SIG-M5 treated with dmso at 0.1 percent for 504 hours (cell line): ENCODE measurements around the gene PSMD7.
A peak's percentile ranks its signal among the peaks of the same experiment; 100 is the strongest.

Experiments used
- DNase-seq: peaks from one replicate; lab custom pipeline; 2025; ENCODE audit not compliant: unreplicated experiment; lab: John Stamatoyannopoulos, UW

Gene PSMD7

GRCh38 chr16:74296432-74297144 lies at the start of gene PSMD7:
PSMD7 (plus strand) TSS chr16:74296814; CDS start chr16:74296915, 101 bp downstream.
- peak; percentile 92 for DNase-seq

- DNase-seq, result no peak
Observed at GRCh38 chr16:74249254-74249653, 47.4 kb upstream of the PSMD7 start.

GRCh38 chr16:74249846-74250245 lies 46.8 kb upstream of the PSMD7 start:
- no peak for DNase-seq

GRCh38 chr16:74252329-74252728 lies 44.3 kb upstream of the PSMD7 start:
- no peak for DNase-seq

GRCh38 chr16:74253161-74253938 lies 43.3 kb upstream of the PSMD7 start:
- no peak for DNase-seq

- no peak for DNase-seq
Observed at GRCh38 chr16:74257061-74257460, 39.6 kb upstream of the PSMD7 start.

- no peak for DNase-seq
Observed at GRCh38 chr16:74261068-74261467, 35.5 kb upstream of the PSMD7 start.

GRCh38 chr16:74264811-74265210 lies 31.8 kb upstream of the PSMD7 start:
- no peak for DNase-seq

- no peak for DNase-seq
Observed at GRCh38 chr16:74268372-74268782, 28.2 kb upstream of the PSMD7 start.

GRCh38 chr16:74271872-74272271 lies 24.7 kb upstream of the PSMD7 start:
- DNase-seq, result no peak

GRCh38 chr16:74275031-74275636 lies 21.5 kb upstream of the PSMD7 start:
- peak; percentile 21 for DNase-seq

- no peak for DNase-seq
Observed at GRCh38 chr16:74275711-74276110, 20.9 kb upstream of the PSMD7 start.

GRCh38 chr16:74277974-74278373 lies 18.6 kb upstream of the PSMD7 start:
- no peak for DNase-seq

- DNase-seq, result no peak
Observed at GRCh38 chr16:74279266-74279665, 17.3 kb upstream of the PSMD7 start.

GRCh38 chr16:74279805-74280204 lies 16.8 kb upstream of the PSMD7 start:
- DNase-seq, result no peak

GRCh38 chr16:74280448-74280847 lies 16.2 kb upstream of the PSMD7 start:
- DNase-seq, result no peak

- no peak for DNase-seq
Observed at GRCh38 chr16:74281300-74281699, 15.3 kb upstream of the PSMD7 start.

- DNase-seq, result no peak
Observed at GRCh38 chr16:74283716-74284115, 12.9 kb upstream of the PSMD7 start.

GRCh38 chr16:74288065-74288464 lies 8.5 kb upstream of the PSMD7 start:
- no peak for DNase-seq

- no peak for DNase-seq
Observed at GRCh38 chr16:74290356-74290755, 6.3 kb upstream of the PSMD7 start.

- DNase-seq, result no peak
Observed at GRCh38 chr16:74291176-74291575, 5.4 kb upstream of the PSMD7 start.

GRCh38 chr16:74291577-74292208 lies 4.9 kb upstream of the PSMD7 start:
- DNase-seq, result no peak
